ENCODE results near the gene KIAA0319L.
"Not testable (repeated sequence)": the region's sequence is repeated elsewhere in the genome, so short reads cannot be mapped to it uniquely, and the experiment has no call there.

Gene KIAA0319L

GRCh38 chr1:35580949-35581388 is 23.8 kb upstream of the KIAA0319L start:
- no peak for DNase-seq (ENCODE audit: low spot score)

- no peak for DNase-seq (ENCODE audit: low spot score)
Observed at GRCh38 chr1:35577071-35577998, 20.1 kb upstream of the KIAA0319L start.

- DNase-seq (ENCODE audit: low spot score), result not testable (repeated sequence)
Observed at GRCh38 chr1:35576766-35577070, 19.5 kb upstream of the KIAA0319L start.

GRCh38 chr1:35576061-35576765 is 19.0 kb upstream of the KIAA0319L start:
- no peak for DNase-seq (ENCODE audit: low spot score)

- DNase-seq (ENCODE audit: low spot score), result no peak
Observed at GRCh38 chr1:35575416-35575958, 18.3 kb upstream of the KIAA0319L start.

DNA sequence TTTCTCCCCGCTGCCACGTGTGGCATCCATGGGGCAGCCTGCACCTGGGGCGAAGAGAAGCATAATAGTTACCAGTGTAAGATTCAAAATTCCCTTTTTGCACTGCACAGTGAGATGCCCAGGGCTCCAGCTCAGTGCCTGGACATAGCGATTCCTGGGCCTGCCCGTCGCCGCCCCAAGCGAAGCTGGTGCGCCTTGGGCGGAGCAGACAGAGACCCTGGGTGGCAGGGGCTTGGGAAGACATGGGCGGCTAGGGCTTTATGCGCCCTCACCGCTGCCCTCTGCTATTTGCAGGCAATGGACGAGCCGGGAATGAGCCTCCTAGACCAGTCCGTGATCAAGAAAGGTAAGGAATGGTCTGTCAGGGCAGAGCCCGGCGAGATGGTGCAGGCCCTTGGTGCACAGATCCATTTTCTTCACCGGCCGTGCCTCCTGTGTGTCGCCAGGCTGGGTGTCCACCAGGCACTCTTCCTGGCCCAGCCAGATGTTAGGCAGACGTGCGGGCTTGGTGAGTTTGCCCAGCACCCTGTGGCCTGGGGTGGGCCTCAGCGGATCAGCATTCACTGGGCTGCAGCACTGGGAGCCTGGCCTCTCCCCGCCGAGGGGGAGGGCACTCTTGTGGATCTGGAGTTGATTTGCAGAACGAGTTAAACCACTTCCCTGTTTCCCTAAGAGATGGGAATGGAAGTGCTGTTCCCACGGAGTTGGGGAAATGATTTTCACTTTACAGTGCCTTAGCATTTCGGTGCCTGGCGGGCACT is 17.6 kb upstream of the KIAA0319L start:
- DNase-seq (ENCODE audit: low spot score), result no peak

DNA sequence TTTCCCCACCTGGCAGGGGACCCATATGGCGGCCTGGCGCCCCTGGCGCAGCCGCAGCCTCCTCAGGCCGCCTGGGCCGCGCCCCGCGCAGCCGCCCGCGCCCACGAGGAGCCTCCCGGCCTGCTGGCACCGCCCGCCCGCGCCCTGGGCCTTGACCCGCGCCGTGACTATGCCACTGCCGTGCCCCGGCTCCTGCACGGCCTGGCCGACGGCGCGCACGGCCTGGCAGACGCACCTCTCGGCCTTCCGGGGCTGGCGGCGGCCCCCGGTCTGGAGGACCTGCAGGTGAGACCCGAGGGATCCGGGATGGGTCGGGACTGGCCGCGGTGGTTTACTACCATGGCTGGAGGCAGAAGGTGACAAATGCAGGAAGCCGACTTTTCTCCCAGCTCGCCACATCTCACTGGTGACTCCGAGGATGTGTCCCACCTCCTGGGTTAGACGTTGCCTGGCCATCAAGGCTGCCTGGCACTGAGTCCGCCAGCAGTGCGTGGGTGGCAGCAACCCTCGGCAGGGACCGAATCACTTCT is 17.0 kb upstream of the KIAA0319L start:
- no peak for DNase-seq (ENCODE audit: low spot score)

- peak; percentile 29 for DNase-seq (ENCODE audit: low spot score)
Observed at GRCh38 chr1:35573198-35574124, 16.3 kb upstream of the KIAA0319L start, which contains the start of gene TFAP2E. Gene TFAP2E, plus strand, starts transcription at chr1:35573314. Its CDS starts 264 bp downstream, at chr1:35573578.

GRCh38 chr1:35572296-35572695 is 15.1 kb upstream of the KIAA0319L start:
- DNase-seq (ENCODE audit: low spot score), result no peak

DNA sequence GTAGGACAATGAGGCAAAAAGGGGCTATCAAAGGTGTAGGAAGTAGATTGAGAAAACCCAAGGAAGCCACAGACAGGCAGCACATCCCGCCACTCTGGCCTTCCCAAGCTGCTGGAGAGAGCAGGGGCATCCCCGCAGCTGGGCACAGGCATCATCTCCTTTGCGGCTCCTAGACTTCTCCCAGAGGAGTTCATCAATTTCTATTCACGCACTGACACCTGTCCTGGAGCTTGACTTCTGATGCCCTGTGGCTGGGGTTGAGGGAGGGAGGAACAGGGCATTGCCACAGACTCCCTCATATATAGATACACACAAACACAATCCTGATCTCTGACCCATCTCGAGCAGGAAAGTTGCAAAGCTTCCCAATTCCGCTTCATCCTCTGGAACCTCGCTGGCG is 14.1 kb upstream of the KIAA0319L start:
- DNase-seq (ENCODE audit: low spot score), result no peak

DNA sequence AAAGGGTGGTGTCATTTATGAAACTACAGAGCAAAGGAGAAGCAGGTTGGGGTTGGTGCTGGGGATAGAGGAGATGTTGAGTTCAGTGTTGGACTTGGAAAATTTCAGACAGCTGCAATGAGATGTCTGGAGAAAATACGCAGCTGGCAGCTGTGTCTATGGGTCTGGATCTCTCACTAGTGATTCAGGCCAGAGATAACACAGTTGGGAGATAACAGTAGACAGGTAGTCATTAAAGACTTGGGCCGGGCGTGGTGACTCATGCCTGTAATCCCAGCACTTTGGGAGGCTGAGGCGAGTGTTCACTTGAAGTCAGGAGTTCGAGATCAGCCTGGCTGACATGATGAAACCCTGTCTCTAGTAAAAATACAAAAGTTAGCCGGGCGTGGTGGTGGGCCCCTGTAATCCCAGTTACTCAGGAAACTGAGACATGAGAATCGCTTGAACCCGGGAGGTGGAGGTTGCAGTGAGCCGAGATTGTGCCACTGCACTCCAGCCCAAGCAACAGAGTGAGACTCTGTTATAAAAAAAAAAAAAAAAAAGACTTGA is 13.5 kb upstream of the KIAA0319L start:
- DNase-seq (ENCODE audit: low spot score), result no peak

DNA sequence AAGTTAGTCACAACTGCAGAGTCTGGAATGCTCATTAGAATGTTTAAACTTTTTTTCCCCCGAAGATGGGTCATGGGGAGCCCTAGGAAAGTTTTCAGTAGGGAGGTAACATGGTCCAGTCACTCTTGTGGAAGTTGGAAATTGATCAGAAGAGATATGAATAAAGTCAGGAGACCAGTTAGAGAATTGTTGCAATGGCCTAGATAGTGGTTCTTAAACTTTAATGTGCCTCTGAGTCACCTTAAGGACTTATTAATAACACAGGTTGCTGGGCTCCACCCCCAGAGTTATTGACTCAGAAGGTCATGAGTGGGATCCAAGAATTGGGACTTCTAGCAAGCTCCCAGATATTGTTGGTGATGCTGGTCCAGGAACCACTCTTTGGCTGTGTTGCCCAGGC is 12.7 kb upstream of the KIAA0319L start:
- DNase-seq (ENCODE audit: low spot score), result no peak

GRCh38 chr1:35568975-35569395 is 11.8 kb upstream of the KIAA0319L start:
- peak; percentile 71 for DNase-seq (ENCODE audit: low spot score)

GRCh38 chr1:35567947-35568558 is 10.8 kb upstream of the KIAA0319L start:
- DNase-seq (ENCODE audit: low spot score), result no peak

GRCh38 chr1:35565742-35566133 is 8.5 kb upstream of the KIAA0319L start:
- no peak for DNase-seq (ENCODE audit: low spot score)

GRCh38 chr1:35564884-35565741 is 7.9 kb upstream of the KIAA0319L start:
- DNase-seq (ENCODE audit: low spot score), result no peak

GRCh38 chr1:35564037-35564883 is 7.1 kb upstream of the KIAA0319L start:
- DNase-seq (ENCODE audit: low spot score), result peak; percentile 51

DNA sequence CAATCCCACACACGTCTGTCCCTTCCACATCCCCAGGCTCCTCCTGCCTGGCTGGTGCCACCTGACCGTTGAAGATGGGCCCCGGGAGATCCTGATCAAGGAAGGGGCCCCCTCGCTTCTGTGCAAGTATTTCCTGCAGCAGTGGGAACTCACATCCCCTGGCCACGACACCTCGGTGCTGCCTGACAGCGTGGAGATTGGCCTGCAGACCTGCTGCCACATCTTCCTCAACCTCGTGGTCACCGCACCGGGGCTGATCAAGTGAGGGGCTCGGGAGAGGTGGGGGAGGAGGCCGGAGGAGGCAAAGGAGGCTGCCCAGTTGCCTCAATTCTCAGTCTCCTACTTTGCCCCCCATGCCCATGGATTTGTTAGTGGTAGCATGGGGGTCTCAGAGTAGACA is 6.0 kb upstream of the KIAA0319L start:
- DNase-seq (ENCODE audit: low spot score), result no peak
